Measurements from ENCODE around the gene ATXN7.

ATXN7 gene, protein sequence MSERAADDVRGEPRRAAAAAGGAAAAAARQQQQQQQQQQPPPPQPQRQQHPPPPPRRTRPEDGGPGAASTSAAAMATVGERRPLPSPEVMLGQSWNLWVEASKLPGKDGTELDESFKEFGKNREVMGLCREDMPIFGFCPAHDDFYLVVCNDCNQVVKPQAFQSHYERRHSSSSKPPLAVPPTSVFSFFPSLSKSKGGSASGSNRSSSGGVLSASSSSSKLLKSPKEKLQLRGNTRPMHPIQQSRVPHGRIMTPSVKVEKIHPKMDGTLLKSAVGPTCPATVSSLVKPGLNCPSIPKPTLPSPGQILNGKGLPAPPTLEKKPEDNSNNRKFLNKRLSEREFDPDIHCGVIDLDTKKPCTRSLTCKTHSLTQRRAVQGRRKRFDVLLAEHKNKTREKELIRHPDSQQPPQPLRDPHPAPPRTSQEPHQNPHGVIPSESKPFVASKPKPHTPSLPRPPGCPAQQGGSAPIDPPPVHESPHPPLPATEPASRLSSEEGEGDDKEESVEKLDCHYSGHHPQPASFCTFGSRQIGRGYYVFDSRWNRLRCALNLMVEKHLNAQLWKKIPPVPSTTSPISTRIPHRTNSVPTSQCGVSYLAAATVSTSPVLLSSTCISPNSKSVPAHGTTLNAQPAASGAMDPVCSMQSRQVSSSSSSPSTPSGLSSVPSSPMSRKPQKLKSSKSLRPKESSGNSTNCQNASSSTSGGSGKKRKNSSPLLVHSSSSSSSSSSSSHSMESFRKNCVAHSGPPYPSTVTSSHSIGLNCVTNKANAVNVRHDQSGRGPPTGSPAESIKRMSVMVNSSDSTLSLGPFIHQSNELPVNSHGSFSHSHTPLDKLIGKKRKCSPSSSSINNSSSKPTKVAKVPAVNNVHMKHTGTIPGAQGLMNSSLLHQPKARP

DNA sequence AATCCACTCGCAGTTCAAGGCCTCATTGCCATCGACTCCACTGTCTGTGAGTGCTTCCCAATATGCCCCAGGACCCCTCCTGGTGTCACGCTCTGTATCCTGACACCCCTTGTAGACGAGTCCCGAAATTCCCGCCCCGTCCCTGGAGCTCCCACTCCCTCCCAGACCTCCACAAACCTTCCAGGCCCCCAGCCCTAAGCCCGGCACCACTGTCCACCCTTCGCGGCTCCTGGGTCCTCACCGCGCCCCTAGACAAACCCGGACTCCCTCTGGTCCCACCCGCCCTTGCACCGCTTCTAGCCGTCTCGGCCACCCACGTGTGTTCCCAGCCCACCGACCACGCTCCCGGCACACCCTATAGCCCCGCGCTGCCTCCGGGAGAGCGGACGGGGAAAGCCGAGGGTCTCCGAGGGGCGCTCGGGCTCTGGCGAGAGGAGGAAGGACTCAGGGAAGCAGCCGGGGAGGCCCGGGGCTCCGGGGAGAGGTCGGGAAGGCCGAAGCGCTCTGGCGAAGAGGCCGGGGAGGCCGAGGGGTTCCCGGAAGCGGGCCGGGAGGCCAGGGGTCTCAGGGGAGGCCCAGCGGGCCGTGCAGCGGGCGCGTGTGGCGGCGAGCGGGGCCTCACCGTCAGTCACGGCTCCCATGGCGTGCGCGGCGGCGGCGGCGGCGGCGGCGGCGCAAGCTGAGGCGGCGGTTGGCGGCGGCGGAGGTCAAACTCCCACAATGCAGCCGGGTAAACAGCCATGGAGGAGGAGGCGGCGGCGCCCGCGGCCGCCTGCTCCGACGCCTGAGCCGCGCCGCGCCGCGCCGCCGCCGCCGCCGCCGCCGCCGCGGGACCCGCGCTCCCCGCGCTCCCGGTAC lies at the start of gene ATXN7, which contains the start of gene THOC7:
Gene ATXN7, plus strand, starts transcription at position 718 of the 858 bp plus-strand sequence. CDS start 48,732 bp downstream, outside the sequence.
Gene THOC7, minus strand, starts transcription at position 656 of the 858 bp plus-strand sequence. Its CDS starts 15 bp downstream, at position 641.
- TF ChIP-seq, protein P1, sequence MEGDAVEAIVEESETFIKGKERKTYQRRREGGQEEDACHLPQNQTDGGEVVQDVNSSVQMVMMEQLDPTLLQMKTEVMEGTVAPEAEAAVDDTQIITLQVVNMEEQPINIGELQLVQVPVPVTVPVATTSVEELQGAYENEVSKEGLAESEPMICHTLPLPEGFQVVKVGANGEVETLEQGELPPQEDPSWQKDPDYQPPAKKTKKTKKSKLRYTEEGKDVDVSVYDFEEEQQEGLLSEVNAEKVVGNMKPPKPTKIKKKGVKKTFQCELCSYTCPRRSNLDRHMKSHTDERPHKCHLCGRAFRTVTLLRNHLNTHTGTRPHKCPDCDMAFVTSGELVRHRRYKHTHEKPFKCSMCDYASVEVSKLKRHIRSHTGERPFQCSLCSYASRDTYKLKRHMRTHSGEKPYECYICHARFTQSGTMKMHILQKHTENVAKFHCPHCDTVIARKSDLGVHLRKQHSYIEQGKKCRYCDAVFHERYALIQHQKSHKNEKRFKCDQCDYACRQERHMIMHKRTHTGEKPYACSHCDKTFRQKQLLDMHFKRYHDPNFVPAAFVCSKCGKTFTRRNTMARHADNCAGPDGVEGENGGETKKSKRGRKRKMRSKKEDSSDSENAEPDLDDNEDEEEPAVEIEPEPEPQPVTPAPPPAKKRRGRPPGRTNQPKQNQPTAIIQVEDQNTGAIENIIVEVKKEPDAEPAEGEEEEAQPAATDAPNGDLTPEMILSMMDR (conservative IDR thresholded peaks at IDR 0.05; ENCODE audit: low read length): no peak
- H3K4me3 ChIP-seq (ENCODE audit: low read length): peak within 1 kb of the TSS; percentile 82
- peak; percentile 61 for DNase-seq (ENCODE audit: low read depth)

DNA sequence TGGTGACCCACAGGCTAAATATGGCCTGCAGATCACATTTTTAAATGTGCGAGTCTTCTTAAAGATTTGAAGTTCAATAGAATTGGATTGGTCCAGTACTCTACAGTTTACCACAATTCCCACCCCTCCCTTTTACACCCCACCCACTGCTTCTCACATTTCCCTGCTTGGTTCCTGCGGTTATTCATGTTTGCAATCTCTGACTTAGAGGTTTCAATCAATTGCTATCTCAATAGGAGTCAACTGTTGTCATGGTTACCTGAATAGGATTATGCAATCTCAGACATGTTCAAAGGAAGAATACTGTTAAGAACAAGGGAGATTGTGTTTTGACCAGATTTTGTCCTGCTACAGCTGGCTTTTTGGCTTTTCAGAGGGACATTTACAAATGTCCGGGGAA lies 49.4 kb upstream of the ATXN7 start:
- TF ChIP-seq, protein P1 (conservative IDR thresholded peaks at IDR 0.05; ENCODE audit: low read length): no peak
- H3K4me3 ChIP-seq (ENCODE audit: low read length): no peak overlapping the region
- no peak for DNase-seq (ENCODE audit: low read depth)

DNA sequence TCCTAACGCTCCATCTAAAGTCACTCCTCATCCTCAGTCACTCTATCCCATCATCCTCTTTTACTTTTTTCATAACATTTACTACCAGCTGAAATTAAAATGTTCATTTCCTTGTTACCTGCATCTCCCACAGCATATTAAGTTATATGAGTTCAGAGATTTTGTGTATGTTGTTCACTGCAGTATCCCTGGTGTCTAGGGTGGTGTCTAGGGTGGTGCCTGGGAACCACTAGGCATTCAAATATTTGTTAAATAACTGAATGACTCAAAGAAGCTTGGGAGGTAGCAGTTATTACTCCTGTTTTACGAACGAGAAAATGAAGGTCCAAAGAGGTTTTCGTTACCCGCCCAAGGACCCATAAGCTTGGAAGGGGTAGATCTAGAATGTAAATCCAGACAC lies 46.4 kb upstream of the ATXN7 start:
- TF ChIP-seq, protein P1 (conservative IDR thresholded peaks at IDR 0.05; ENCODE audit: low read length): no peak
- no peak for DNase-seq (ENCODE audit: low read depth)
- no peak overlapping the region for H3K4me3 ChIP-seq (ENCODE audit: low read length)

DNA sequence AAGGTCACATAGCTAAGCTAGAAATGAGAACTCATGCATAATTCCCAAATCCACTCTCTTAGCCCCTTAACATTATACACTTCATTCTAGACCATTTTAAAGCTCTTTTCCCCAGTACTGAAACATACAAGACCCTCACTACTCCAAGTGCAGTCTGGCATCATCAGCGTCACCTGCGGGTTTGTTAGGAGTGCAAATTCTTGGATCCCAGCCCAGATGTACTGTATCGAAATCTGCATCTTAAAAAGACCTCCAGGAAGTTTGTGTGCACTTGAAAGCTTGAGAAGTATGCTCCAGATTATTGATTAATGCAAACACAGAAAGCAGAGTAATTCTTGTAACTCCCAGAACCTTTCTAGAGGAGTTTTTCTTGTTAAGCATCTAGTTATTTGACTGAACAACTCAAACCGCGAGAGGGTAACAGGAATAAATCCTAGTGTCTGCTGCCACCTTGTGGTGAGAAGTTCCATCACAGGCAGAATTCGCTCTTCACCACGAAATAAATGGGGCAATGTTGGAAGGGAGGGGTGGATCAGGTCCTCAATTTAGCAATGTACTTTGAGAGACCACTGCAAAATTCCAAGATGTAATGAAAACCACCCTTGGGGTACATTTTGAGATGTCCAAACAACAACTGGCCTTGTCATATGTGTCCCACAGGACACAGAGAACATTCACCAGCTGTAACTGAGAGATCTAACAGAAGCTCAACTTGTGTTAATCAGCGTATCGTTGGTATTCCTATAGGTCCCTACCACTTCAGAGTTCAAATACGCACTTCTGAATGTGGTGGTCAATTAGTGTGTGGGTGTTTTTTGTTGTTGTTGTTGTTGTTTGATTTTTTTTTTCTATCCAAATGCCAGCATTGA lies 45.2 kb upstream of the ATXN7 start:
- DNase-seq (ENCODE audit: low read depth): peak; percentile 59
- TF ChIP-seq, protein P1 (conservative IDR thresholded peaks at IDR 0.05; ENCODE audit: low read length): peak; percentile 84
- H3K4me3 ChIP-seq (ENCODE audit: low read length): no peak overlapping the region

DNA sequence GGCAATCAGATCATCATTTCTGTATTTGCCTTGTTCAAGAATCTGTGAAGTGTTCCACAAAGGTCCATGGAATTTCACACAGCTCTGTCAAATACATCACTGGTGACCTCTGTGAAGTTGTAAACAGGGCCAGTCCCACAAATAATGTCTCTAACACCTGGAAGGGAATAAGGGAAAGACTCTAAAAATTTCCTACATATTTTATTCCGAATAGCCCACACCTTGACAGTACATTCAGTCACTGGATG lies 44.6 kb upstream of the ATXN7 start, which contains the start of gene C3orf49:
Gene C3orf49, plus strand, starts transcription at position 149 of the 248 bp plus-strand sequence. CDS start 173 bp downstream, outside the sequence.
- TF ChIP-seq, protein P1 (conservative IDR thresholded peaks at IDR 0.05; ENCODE audit: low read length): no peak

DNA sequence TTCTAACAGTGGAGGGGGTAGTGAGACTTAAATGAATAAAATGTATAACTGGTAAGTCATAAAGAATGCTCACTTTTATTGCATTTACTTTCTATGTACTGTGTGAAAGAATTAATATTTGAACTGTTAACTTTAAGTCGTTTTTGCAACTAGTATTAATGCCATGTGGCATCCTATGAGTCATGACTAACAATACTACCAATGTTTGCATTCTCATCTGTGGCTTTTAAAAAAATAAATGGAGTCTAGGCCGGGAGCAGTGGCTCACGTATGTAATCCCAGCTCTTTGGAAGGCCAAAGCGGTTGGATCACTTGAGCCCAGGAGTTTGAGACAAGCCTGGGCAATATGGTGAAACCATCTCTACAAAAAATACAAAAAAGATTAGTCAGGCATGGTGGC lies 39.4 kb upstream of the ATXN7 start:
- no peak overlapping the region for H3K4me3 ChIP-seq (ENCODE audit: low read length)
- peak; percentile 44 for DNase-seq (ENCODE audit: low read depth)
- TF ChIP-seq, protein P1 (conservative IDR thresholded peaks at IDR 0.05; ENCODE audit: low read length): no peak

More for the DNA sequence above, 44.6 kb upstream of the ATXN7 start, which contains the start of gene C3orf49:
- no peak for DNase-seq (ENCODE audit: low read depth)
- no peak within 1 kb of the TSS for H3K4me3 ChIP-seq (ENCODE audit: low read length)

All from AG10803 (cell line).